GM18498 (cell line): ENCODE data around the gene ADCY2.

ENCODE experiments used
- ATAC-seq: cut with Tn5 transposase; IDR thresholded peaks from one replicate; pipeline ENCODE4 v1.9.1; 2021; ENCODE audit warnings: mild to moderate bottlenecking, moderate library complexity; ENCODE audit not compliant: unreplicated experiment

Gene ADCY2

DNA sequence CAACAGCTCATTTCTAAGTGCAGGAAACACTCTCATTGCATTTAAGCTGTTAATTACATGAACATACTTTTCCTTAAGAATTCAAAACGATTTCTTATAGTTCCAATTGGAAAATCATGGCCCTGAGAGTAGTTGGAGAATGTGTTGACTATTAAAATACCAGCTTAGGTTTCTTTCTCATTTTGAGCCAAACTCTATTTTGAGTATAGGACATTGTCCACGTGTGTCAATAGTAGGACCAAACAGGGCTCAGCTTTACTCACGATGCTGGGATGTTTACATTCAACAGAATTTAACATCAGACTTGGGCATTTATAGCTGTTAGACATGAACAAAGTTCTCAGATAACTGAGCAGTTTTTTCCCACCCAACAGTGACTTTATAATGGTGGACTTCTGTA, 39.6 kb downstream of the ADCY2 start:
- ATAC-seq: no peak

DNA sequence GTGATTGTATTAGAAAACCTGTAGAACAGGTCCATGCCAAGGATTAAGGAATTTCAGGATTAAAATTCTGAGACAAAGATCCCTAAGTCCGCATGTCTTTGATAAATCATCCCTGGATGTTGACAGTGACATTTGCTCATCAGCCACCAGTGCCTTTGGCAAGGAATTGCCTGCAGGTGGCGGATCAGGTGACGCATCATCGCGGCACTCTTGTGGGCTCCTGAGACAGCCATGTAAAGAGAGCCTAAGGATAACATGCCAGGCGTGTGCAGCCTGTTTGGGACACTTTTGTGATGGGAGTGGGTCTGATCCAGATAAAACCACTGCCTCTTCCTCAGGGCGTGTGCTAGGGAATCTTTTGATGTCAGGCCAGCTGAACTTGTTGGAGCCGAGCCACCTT, 40.6 kb downstream of the ADCY2 start:
- no peak for ATAC-seq

DNA sequence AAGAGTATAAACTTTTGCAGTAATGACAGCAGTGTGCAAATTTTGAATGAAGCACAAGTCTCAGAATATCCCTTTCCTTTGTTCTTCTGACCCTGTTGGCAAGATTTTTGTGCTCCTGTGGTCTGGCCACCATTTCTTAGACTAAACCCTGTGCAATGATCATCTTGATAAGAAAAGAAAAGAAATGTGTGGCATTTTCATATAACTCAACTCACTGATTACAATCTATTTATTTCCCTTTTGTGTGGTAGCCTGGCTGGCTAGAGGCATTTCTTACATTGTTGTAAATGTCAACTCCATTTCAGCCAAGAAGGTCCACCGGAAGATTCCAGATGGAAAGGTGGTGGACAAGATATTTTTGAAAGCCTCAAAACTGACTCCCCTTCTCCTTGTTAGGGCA, 41.9 kb downstream of the ADCY2 start:
- ATAC-seq: no peak

DNA sequence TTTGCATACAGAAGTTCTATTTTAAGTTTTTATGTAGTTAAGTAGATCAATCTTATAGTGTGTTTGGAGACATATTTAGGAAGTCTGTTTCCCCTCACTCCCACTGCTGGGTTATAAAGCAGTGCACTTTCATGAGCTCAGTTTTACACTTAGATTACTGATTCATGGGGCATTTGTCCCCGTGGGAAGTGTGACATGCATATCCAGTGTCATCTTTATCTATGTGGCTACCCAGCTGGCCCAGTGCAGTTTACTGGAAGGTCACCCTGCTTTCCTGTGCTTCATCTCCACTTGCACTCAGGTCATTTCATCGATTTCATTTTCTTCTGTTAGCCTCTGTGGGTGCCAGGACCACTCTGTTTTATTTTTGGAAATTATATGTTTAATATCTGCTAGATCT, 49.1 kb downstream of the ADCY2 start:
- no peak for ATAC-seq

DNA sequence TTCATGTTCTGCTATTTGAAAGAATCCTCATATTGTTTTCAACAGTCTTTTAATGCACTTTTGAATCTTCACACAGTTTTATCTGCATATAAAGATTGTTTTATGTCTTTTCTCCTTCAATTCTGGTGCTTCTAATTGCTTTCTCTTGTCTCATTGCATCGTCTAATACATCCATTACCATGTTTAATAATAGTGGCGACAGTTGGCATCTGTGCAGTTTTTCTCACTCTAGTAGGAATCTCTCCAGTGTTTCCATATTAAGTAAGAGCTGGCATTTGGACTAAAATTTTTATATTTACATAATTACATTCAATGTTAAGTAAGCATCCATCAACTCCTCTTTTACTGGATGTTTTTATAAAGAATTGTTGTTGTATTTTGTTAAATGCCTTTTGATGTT, 49.9 kb downstream of the ADCY2 start:
- ATAC-seq: no peak

DNA sequence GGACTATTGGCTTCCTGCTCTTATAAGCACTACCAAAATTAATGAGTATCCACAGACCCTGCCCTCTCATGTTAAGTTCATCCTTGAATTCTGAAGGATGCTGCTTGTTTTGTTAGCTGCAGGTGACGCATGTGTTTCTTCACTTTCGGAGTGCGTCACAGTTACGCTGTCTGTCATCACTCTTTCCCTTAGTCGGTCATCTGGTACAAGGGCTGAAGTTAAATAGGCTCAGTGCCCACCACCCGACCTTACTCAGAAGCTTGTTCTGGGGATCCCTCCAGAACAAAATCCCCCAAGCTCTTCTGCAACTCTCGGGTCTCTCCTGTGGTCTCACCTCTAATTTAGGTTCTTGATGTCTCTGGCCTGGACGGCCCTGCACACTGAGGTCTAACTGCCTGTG, 51.0 kb downstream of the ADCY2 start:
- ATAC-seq: no peak

DNA sequence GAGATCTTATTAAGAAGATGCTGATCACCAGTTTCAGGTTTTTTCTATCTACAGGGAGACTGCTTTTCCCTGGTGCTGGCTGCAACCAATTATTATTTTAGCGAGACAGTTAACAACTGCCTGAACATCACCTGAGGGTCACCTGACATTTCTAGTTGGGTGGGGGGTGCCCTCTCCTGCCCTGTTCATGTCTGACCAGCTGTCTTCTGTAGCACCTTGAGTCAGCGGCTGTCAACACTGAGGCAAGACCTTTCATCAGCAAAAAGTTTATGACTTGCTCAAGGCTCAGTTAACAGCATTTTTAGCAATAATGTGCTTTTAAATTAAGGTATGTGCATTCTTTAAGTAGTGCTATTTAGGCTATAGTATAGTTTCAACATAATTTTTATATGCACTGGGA, 58.0 kb downstream of the ADCY2 start:
- ATAC-seq: no peak

DNA sequence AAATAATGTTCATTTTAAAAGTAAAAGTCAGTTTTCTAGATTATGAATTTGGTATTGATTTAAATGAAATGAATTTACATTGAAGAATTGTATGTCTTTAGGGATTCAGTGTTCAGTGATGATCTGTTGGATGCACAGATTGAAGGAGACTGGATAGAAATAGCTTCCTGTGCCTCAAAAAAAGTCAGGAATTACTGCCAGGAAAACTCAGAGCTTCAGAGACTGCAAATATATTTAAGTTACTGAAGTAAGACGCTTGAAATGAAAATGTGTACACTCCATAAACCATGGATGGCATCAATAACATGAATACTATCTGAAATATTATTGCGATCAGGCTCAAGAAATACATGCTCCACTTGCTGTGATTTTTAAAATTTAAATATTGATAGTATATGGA, 60.3 kb downstream of the ADCY2 start:
- ATAC-seq: no peak

DNA sequence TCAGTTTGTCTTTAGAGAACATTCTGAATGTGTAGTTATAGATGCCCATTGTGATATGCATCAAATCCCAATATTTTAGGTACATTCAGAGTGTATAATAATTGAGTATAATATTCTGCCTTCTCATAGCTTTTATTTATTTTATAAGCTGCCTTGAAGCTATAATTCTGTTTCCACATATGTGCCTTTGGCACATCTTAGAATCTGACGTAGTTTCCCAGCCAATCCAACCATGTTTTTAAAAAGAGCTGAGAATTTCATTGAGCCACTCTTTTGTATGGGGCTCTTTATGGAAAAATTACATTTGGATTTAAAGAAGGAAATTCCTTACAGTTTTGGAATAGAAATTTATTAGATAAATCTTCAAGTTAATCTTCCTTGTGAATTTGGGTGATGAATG, 65.4 kb downstream of the ADCY2 start:
- ATAC-seq: no peak

DNA sequence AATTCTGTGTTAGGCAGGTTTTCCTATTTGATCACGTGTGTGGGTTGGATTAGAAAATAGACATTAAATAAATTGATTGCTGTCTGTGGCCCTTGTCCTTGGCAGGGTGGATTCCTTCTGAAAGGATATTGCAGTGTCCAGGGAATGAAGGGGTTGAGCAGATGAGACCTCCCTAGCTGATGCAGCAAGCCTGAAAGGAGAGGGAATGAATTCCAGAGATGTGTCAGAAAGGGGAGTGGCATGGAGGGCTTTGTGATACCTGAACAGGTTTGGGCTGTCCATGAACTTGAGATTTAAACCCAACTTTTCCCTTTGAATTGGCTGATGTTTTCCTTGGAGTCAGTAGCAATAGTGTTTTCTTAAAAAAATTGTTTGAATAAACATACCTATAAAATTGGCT, 66.8 kb downstream of the ADCY2 start:
- ATAC-seq: no peak

DNA sequence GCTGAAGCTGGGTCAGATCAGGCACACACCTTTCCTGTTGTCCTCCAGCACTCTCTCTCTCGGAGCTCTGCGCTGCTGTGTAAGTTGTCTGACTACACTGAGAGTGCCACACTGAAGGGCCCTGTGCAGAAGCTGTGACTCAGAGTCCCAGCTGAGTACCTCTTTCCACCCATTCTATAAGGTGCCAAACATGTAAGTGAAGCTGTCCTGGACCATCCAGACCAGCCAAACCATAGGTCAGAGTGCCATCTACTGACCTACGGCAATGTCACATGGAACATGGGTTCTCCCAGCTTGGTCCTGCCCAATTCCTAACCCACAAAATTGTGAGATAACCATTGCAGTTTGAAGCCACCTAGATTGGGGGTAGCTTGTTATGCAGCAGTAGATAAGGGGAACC, 68.2 kb downstream of the ADCY2 start:
- no peak for ATAC-seq

DNA sequence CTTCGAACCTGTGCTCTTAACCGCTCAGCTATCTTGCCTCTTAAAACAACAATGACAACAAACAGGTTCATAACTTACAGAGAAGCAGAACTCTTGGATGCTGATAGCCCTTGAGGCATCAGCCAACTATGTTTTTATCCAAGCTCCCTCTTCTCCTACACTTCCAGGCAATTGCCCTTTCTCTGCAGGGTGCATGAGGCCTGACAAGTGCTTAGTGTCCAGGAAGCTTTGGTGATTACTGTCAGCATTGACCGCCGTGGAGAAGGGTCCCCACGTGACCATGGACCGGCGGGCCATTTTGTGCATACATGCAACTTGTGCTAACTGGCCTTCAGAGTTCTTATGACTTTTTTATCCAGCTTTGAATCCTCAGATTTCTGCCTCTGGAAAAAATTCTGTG, 71.2 kb downstream of the ADCY2 start:
- no peak for ATAC-seq

DNA sequence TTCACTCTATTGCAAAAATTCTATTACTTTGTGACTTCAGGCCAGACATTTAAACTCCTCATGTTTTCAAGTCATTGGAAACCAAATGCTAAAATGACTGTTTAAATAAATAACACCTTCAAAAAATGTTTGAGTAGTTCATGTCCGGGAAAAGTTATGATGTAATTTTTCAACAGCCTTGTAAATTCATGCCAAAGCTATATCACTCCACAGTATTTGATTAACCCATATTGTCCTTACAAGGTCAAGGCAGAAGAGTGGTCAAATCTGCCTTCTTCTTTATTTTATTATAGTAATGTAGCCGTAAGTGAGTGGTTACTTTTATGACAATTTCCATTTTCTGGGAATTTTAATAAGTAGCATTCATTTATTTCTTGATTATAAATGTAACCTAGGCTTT, 72.8 kb downstream of the ADCY2 start:
- ATAC-seq: no peak

DNA sequence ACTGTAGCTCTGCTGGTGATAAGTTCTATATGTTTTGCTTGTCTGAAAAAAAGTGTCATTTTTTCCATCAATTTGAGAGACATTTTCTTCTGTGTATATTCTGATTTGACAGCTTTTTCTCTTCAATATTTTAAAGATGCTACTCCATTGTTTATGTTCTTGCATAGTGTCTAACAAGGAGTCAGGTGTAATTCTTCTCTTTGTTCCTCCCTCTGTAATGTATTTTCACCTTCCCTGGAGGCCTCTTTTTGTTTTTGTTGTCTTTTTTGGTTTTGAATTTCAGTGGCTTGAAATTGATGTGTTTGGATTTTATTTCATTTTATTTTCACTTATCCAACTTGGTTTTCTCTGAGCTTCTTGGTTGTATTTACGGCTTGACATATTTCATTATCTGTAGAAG, 75.8 kb downstream of the ADCY2 start:
- ATAC-seq: no peak

DNA sequence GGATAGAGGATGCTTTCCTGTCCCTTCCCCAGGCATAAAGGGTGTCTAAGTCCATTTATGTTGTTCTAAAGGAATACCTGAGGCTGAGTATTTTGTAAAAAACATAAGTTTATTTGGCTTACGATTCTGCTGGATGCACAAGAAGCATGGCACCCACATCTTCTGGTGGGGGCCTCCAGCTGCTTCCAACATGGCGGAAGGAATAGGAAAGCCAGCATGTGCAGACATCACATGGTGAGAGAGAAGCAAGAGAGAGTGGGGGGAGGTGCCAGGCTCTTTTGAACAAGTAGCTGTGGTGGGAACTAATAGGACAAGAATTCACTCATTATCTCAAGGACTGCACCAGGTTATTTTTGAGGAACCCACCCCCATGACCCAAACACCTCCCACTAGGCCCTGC, 77.2 kb downstream of the ADCY2 start:
- no peak for ATAC-seq

DNA sequence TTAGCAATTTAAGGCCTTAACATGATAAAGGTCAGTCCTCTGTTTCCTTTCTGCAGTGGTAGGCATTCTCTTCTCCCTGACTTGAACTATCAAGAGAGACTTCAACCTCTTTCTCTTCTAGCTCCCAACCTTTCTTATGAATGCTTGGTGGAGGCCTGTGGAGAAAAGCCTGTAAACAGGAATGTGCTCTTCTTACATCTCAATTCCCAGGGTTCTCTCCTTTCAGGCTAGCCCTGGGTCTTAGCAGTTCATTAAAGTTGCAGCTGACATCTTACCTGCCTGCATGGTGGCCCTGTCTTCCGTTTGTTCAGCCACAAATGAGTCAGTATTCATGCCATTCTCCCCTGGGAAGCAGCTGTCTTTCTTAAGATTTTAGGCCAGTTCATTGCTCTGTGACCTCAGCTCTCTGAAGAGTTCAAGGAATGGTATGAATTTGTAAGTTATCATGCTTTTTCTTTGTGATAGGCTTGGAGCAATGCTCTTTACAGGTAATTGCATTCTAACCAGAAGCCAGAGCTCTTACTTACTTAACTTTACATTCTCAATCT, 77.8 kb downstream of the ADCY2 start:
- ATAC-seq: no peak

DNA sequence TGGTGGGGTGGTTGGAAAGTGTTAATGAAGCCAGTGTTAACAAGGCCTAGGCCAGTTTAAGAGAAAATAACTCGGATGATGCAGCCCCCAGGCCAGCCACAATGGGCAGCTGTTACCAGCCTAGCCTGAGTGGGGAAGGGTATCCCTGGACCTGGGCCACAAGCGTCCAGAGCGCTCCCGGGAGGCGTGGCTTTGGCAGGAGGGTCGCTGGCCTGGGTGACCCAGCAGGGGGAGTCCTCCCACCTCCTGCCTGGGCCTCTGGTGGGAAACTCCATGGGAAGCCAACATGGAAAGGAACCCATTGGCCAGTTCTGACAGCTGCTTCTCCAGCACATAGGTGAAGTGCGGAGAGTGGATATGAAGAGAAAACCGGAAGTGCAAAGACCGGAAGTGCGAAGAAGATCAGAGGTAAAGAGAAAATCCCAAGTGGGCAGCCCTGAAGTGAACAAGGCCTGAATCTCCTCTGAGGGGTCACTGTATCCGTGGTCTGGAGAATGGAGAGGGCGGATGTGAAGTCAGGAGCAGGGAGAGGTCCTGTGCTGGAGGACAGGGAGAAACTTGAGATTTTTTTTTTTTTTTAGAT, 79.0 kb downstream of the ADCY2 start:
- ATAC-seq: no peak

DNA sequence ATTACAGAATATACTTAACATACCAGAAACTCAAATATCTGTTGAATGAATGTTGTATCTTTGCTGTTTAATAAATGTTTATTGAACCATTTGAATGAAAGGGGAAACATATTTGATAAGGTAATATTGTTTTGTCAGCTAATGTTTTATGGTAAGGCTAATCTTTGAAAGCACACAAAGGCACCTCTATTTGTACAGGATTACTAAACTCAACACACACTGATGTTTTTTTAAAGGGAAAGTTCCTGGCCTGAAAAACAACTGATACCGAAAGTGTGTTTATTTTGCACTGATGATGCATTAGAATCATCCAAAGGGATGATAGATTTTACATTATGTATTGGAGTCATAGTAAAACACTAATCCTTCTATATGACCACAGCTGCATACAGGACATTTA, 82.5 kb downstream of the ADCY2 start:
- ATAC-seq: no peak

DNA sequence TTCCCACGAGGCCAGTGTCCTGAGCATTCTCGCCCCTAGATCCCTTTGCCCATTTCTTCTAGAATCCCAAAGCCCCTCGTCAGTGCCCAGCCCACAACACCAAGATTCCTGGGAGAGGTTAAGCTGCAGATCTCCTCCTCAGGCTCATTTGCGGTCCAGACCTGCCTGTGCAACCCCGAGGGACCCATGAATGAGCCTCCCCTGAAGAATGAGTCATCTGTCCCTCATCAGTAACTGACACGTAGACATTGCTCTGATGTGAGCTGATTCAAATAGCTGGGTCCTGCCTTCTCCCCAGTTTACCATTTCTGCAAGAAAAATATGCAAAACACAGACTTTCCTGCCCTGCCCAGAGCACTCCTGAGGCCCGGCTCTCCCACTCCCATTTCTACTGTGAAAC, 92.8 kb downstream of the ADCY2 start:
- ATAC-seq: no peak

DNA sequence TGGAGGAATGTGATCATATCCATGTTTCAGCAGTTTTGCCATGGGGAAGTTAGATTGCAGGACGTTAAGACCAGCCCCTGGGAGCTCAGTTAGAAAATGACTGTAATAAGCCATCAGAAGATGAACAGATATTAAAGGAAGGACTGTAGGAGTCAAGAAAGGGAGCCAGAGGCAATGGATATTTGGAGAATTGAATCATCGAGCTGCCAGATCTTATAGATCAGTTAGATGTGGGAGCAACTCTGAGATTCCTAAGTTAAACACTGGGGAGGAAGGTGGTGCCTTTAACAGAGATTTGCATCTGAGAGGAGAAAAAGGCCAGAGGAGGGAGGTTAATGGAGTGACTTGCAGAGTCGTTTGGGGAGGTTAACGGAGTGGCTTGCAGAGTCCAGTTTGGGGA, 96.4 kb downstream of the ADCY2 start:
- no peak for ATAC-seq

DNA sequence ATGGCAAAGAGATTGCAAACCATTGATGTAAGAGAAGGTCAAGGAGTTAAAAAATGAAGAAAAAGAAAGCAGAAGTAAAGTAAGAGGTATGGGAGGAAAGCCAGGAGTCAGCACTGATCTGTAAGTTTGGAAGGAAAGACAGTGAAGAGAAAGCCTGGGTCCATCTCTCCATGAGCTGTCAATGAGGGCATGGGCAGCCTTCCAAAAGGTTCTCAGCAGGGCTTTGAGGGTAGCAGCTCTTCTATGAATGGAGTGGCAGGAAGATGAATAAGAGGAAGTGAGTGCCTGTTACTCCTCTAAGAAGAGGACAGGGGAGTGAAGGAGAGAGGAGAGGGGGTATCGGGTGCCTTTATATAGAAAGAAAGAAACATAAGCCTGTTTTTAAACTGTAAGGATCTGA, 97.1 kb downstream of the ADCY2 start:
- no peak for ATAC-seq

DNA sequence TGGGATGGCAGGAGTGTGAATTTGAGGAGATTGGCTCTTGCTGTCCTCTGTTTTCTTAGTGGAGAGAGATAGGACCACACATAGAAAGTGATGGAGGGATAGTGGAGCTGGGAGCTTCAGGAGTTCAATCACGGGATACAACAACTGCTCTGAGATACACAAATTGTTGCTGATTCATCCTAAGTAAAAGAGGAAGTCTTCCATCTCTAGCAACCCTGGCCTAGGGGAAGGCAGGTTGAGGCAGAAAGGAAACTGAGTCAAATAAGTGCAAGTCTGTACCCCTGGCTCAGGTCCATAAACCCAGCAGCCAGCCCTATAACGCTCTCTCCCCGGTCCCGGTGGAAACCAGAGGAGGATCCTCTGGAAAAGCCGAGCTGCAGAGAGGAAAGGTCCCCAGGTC, 97.7 kb downstream of the ADCY2 start:
- no peak for ATAC-seq

DNA sequence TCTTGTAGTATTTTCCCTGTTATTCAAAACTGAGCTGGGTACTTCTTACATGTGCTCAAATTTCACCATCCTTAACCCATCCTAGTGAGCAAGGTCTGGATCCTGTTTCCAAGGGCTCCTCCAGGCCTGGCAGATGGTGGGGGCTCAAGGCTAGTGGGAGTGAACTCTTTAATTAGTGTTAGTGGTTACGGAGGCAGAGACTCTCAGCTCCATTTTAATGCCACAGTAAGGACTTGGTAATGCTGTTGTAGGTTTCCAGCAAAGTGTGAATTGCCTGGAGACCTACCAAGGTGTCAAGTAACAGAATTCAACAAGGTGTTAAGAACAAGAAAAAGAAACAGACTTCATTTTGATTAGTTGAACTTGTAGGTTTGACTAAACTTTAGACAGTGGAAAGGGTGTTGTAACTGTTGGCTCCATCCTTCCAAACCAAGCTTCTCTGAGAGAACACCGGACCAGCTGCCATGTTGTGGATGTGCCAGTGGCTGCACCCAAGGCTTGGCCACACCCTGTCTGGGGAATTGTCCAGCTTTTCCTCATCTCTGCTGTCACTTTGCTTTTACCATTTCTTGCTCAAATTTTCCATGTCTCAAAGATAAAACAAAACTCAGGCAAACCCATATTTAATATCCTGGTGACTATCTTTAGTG, 98.7 kb downstream of the ADCY2 start:
- no peak for ATAC-seq
